Measurements from ENCODE around the gene NCKIPSD.

NCKIPSD gene

GRCh38 chr3:48678566-48679380 is 6.9 kb downstream of the NCKIPSD start:
- DNase-seq (ENCODE audit: low read depth): no peak

GRCh38 chr3:48678056-48678455 is 7.7 kb downstream of the NCKIPSD start:
- DNase-seq (ENCODE audit: low read depth): no peak

GRCh38 chr3:48674505-48674904 is 11.2 kb downstream of the NCKIPSD start:
- DNase-seq (ENCODE audit: low read depth): no peak

GRCh38 chr3:48672522-48672921 is 13.2 kb downstream of the NCKIPSD start:
- DNase-seq (ENCODE audit: low read depth): no peak

- DNase-seq (ENCODE audit: low read depth): no peak
These were observed 20.8 kb downstream of the NCKIPSD start for GRCh38 chr3:48664929-48665328.

GRCh38 chr3:48664313-48664644 is 21.4 kb downstream of the NCKIPSD start:
- DNase-seq (ENCODE audit: low read depth): no peak

GRCh38 chr3:48663489-48664312 is 22.0 kb downstream of the NCKIPSD start:
- DNase-seq (ENCODE audit: low read depth): peak; percentile 96

GRCh38 chr3:48662753-48663488 is 22.8 kb downstream of the NCKIPSD start, which contains the start of gene CELSR3:
Gene CELSR3, minus strand, starts transcription at chr3:48662886. Its CDS starts 252 bp downstream, at chr3:48662634.
- DNase-seq (ENCODE audit: low read depth): peak; percentile 55

- no peak for DNase-seq (ENCODE audit: low read depth)
These were observed 23.5 kb downstream of the NCKIPSD start for GRCh38 chr3:48662145-48662752.

GRCh38 chr3:48661501-48662144 is 24.1 kb downstream of the NCKIPSD start:
- no peak for DNase-seq (ENCODE audit: low read depth)

GRCh38 chr3:48660800-48661400 is 24.8 kb downstream of the NCKIPSD start:
- no peak for DNase-seq (ENCODE audit: low read depth)

GRCh38 chr3:48656841-48657281 is 28.9 kb downstream of the NCKIPSD start:
- no peak for DNase-seq (ENCODE audit: low read depth)

- DNase-seq (ENCODE audit: low read depth): no peak
These were observed 29.5 kb downstream of the NCKIPSD start for GRCh38 chr3:48656061-48656840.

GRCh38 chr3:48655606-48656005 is 30.1 kb downstream of the NCKIPSD start:
- no peak for DNase-seq (ENCODE audit: low read depth)

- no peak for DNase-seq (ENCODE audit: low read depth)
These were observed 30.7 kb downstream of the NCKIPSD start for GRCh38 chr3:48655063-48655462.

- no peak for DNase-seq (ENCODE audit: low read depth)
These were observed 32.6 kb downstream of the NCKIPSD start for GRCh38 chr3:48652923-48653715.

GRCh38 chr3:48651771-48652170 is 33.9 kb downstream of the NCKIPSD start:
- DNase-seq (ENCODE audit: low read depth): no peak

- no peak for DNase-seq (ENCODE audit: low read depth)
These were observed 35.0 kb downstream of the NCKIPSD start for GRCh38 chr3:48650723-48651122.

- DNase-seq (ENCODE audit: low read depth): no peak
These were observed 37.4 kb downstream of the NCKIPSD start for GRCh38 chr3:48648188-48648850.
